H1 (cell line): ENCODE data around the gene EVI5. TPM values are rescaled to one million over a fixed set of nuclear protein-coding genes. Genes with fewer than 3 reads are reported as not detected.

Experiments
- CTCF ChIA-PET: fragments of 300-600 bp; sonication (Branson Sonifier 250); formaldehyde crosslinking; loops from one replicate; lab custom pipeline; 2021; ENCODE audit not compliant: partially characterized antibody; lab: Charles Lee
- POLR2A ChIA-PET: fragments of 300-600 bp; sonication (Branson Sonifier 250); formaldehyde crosslinking; loops from one replicate; lab custom pipeline; 2021; ENCODE audit warnings: inconsistent platforms; ENCODE audit not compliant: partially characterized antibody; lab: Charles Lee
- DNase-seq, 2 experiments: peaks; one replicate each; pipeline versions ENCODE4 v3.0.0 to v3.0.0-alpha.2; 2010 to 2022; ENCODE audit warnings: low spot score in 2 of 2, low read depth in 1 of 2, mixed read lengths in 1 of 2
- FAIRE-seq: peaks from 2 replicates; lab custom pipeline; 2011; peaks lifted over from hg19 to GRCh38; lab: Jason Lieb, UNC
- H2AFZ ChIP-seq: 2 replicates; pipeline ENCODE4 v1.8.1; 2012; ENCODE audit warnings: low read length, inconsistent platforms
- H2AK5ac ChIP-seq: 2 replicates; pipeline ENCODE4 v1.6.1; 2013; ENCODE audit warnings: low read depth, low read length
- H2BK120ac ChIP-seq: replicated peaks from 2 replicates; pipeline ENCODE3; 2013; ENCODE audit warnings: low read depth, low read length, inconsistent platforms
- H2BK12ac ChIP-seq: 2 replicates; pipeline ENCODE4 v1.6.1; 2013; ENCODE audit warnings: low read depth, low read length
- H2BK15ac ChIP-seq: 2 replicates; pipeline ENCODE4 v1.6.1; 2013; ENCODE audit warnings: low read length
- H2BK20ac ChIP-seq: 2 replicates; pipeline ENCODE4 v1.6.1; 2013; ENCODE audit warnings: low read length
- H2BK5ac ChIP-seq: 2 replicates; pipeline ENCODE4 v1.6.1; 2013; ENCODE audit warnings: low read depth, low read length
- H3K14ac ChIP-seq: 2 replicates; pipeline ENCODE4 v1.6.1; 2013; ENCODE audit warnings: inconsistent platforms; ENCODE audit not compliant: insufficient read length
- H3K18ac ChIP-seq: 2 replicates; pipeline ENCODE4 v1.6.1; 2013; ENCODE audit warnings: low read length; ENCODE audit errors: extremely low read depth
- H3K23ac ChIP-seq: 2 replicates; pipeline ENCODE4 v1.6.1; 2013; ENCODE audit warnings: inconsistent platforms; ENCODE audit not compliant: insufficient read length
- H3K23me2 ChIP-seq: 2 replicates; pipeline ENCODE4 v1.6.1; 2013; ENCODE audit warnings: low read depth, low read length
- H3K27ac ChIP-seq: 2 replicates; pipeline ENCODE4 v1.6.1; 2011; ENCODE audit warnings: low read depth, low read length, inconsistent platforms
- H3K27me3 ChIP-seq, 4 experiments: replicated peaks in 1 of 4; 1 replicate in 1 of 4; 2 replicates in 3 of 4; pipeline versions ENCODE4 v1.6.1 to v1.8.1; 2011 to 2013; ENCODE audit warnings: low read length in 3 of 4, mild to moderate bottlenecking in 3 of 4, inconsistent platforms in 2 of 4, mixed read lengths in 2 of 4, moderate library complexity in 1 of 4; ENCODE audit not compliant: control insufficient read depth in 3 of 4, insufficient read depth in 3 of 4; ENCODE audit errors: extremely low read depth in 1 of 4
- H3K36me3 ChIP-seq, 4 experiments: 2 replicates each; pipeline versions ENCODE4 v1.6.1 to v1.8.1; 2011 to 2013; ENCODE audit warnings: mild to moderate bottlenecking in 4 of 4, low read length in 3 of 4, moderate library complexity in 2 of 4, control low read depth in 1 of 4, inconsistent platforms in 1 of 4; ENCODE audit not compliant: insufficient read depth in 4 of 4, control insufficient read depth in 2 of 4
- H3K4ac ChIP-seq: replicated peaks from 2 replicates; pipeline ENCODE3; 2013; ENCODE audit warnings: low read length, low read depth, mixed read lengths, inconsistent platforms; ENCODE audit not compliant: insufficient read length
- H3K4me1 ChIP-seq, 4 experiments: replicated peaks in 1 of 4; 1 replicate in 1 of 4; 2 replicates in 3 of 4; pipeline versions ENCODE4 v1.6.1 to v1.8.1; 2011 to 2013; ENCODE audit warnings: low read length in 3 of 4, inconsistent platforms in 2 of 4, mixed read lengths in 1 of 4; ENCODE audit not compliant: insufficient read depth in 4 of 4, control insufficient read depth in 3 of 4
- H3K4me2 ChIP-seq, 2 experiments: 2 replicates each; pipeline versions ENCODE4 v1.6.1 to v1.8.1; 2011 to 2013; ENCODE audit warnings: low read depth in 2 of 2, low read length in 2 of 2, control low read depth in 1 of 2, inconsistent platforms in 1 of 2, mild to moderate bottlenecking in 1 of 2; ENCODE audit not compliant: insufficient read depth in 1 of 2
- H3K4me3 ChIP-seq, 4 experiments: fragments of 200-600, 300-600 bp in 1 of 4; sonication (generic), shearing (Covaris generic), sonication (Bioruptor Twin) in 1 of 4; 2 replicates each; pipeline versions ENCODE4 v1.5.1 to v1.8.1; 2011 to 2016; ENCODE audit warnings: low read length in 4 of 4, low read depth in 3 of 4, control low read depth in 2 of 4, inconsistent platforms in 2 of 4, mild to moderate bottlenecking in 2 of 4, mixed read lengths in 1 of 4, moderate library complexity in 1 of 4; ENCODE audit not compliant: insufficient read depth in 2 of 4; ENCODE audit errors: extremely low read depth in 1 of 4
- H3K56ac ChIP-seq: replicated peaks from 2 replicates; pipeline ENCODE3; 2013; ENCODE audit warnings: low read depth, mild to moderate bottlenecking, mixed read lengths, low read length, inconsistent platforms; ENCODE audit not compliant: insufficient read length
- H3K79me1 ChIP-seq: 2 replicates; pipeline ENCODE4 v1.6.1; 2013; ENCODE audit warnings: low read depth, low read length, control low read depth
- H3K79me2 ChIP-seq, 2 experiments: 2 replicates each; pipeline versions ENCODE4 v1.6.1 to v1.8.1; 2012 to 2013; ENCODE audit warnings: low read length in 2 of 2, mild to moderate bottlenecking in 2 of 2, inconsistent platforms in 1 of 2; ENCODE audit not compliant: insufficient read depth in 2 of 2, control insufficient read depth in 1 of 2
- H3K9ac ChIP-seq, 4 experiments: replicated peaks in 1 of 4; 1 replicate in 1 of 4; 2 replicates in 3 of 4; pipeline versions ENCODE4 v1.6.1 to v1.8.1; 2011 to 2013; ENCODE audit warnings: low read depth in 3 of 4, low read length in 3 of 4, control low read depth in 2 of 4, mild to moderate bottlenecking in 2 of 4, moderate library complexity in 2 of 4, inconsistent platforms in 1 of 4; ENCODE audit errors: extremely low read depth in 1 of 4
- H3K9me3 ChIP-seq, 2 experiments: 2 replicates each; pipeline versions ENCODE4 v1.6.1 to v1.8.1; 2012 to 2013; ENCODE audit warnings: mild to moderate bottlenecking in 2 of 2, moderate library complexity in 2 of 2, control low read depth in 1 of 2, inconsistent platforms in 1 of 2, low read depth in 1 of 2, low read length in 1 of 2, mixed read lengths in 1 of 2; ENCODE audit not compliant: insufficient read depth in 2 of 2
- H4K20me1 ChIP-seq, 2 experiments: replicated peaks in 1 of 2; 2 replicates each; pipeline versions ENCODE3 to v1.8.1; 2011 to 2013; ENCODE audit warnings: inconsistent platforms in 2 of 2, low read length in 2 of 2, mild to moderate bottlenecking in 1 of 2; ENCODE audit not compliant: insufficient read depth in 2 of 2, control insufficient read depth in 1 of 2
- H4K5ac ChIP-seq: 2 replicates; pipeline ENCODE4 v1.6.1; 2013; ENCODE audit warnings: low read length, low read depth, mixed read lengths, inconsistent platforms; ENCODE audit not compliant: insufficient read length
- H4K8ac ChIP-seq: 2 replicates; pipeline ENCODE4 v1.8.0; 2013; ENCODE audit warnings: mild to moderate bottlenecking, moderate library complexity, low read length, inconsistent platforms; ENCODE audit not compliant: insufficient read depth; ENCODE audit errors: extremely low read depth
- H4K91ac ChIP-seq: replicated peaks from 2 replicates; pipeline ENCODE3; 2013; ENCODE audit warnings: low read length, mixed read lengths, inconsistent platforms; ENCODE audit not compliant: insufficient read length
- ATF2 ChIP-seq: IDR thresholded peaks from 2 replicates; pipeline ENCODE4 v1.6.1; 2012; ENCODE audit warnings: low read length, inconsistent platforms
- BACH1 ChIP-seq: IDR thresholded peaks from 2 replicates; pipeline ENCODE4 v1.6.1; 2012; ENCODE audit warnings: low read length, improper control_type of control experiment
- BCL11A ChIP-seq, 2 experiments: IDR thresholded peaks; one replicate each; pipeline ENCODE4 v1.6.1; 2011; ENCODE audit warnings: low read depth in 2 of 2, low read length in 2 of 2, mild to moderate bottlenecking in 2 of 2
- CTBP2 ChIP-seq: IDR thresholded peaks from 2 replicates; pipeline ENCODE4 v1.7.0; 2011; ENCODE audit warnings: borderline replicate concordance, mild to moderate bottlenecking, moderate library complexity, mixed read lengths, low read length; ENCODE audit not compliant: insufficient read depth, insufficient read length
- HDAC6 ChIP-seq: IDR thresholded peaks from one replicate; pipeline ENCODE4 v1.7.1; 2012; ENCODE audit warnings: low read depth, mild to moderate bottlenecking, inconsistent platforms, low read length, moderate library complexity
- JUND ChIP-seq: IDR thresholded peaks from 2 replicates; pipeline ENCODE4 v1.6.1; 2011; ENCODE audit warnings: mild to moderate bottlenecking, improper control_type of control experiment, low read length
- MAFK ChIP-seq: IDR thresholded peaks from 2 replicates; pipeline ENCODE4 v1.6.1; 2012; ENCODE audit warnings: low read depth, mild to moderate bottlenecking, improper control_type of control experiment, low read length
- SP1 ChIP-seq: IDR thresholded peaks from 2 replicates; pipeline ENCODE4 v1.6.1; 2011; ENCODE audit warnings: low read depth, low read length
- TEAD4 ChIP-seq: IDR thresholded peaks from 2 replicates; pipeline ENCODE4 v1.6.1; 2012; ENCODE audit warnings: low read depth, low read length, inconsistent platforms, mixed read lengths
- WGBS, 2 experiments: shearing (Covaris generic) in 1 of 2; methylation state at CpG; one replicate each; pipeline versions ENCODE4 v1.1.6 to v1.1.7; 2013 to 2015; ENCODE audit warnings: low lambda C conversion rate in 2 of 2, mixed read lengths in 2 of 2, inconsistent platforms in 1 of 2, low coverage in 1 of 2, missing lambda C conversion rate in 1 of 2; ENCODE audit not compliant: insufficient replicate concordance in 2 of 2, insufficient coverage in 1 of 2, insufficient read length in 1 of 2; ENCODE audit errors: extremely low coverage in 1 of 2, missing lambda C conversion rate in 1 of 2; 5-methylcytosine and 5-hydroxymethylcytosine counted together
- polyA plus RNA-seq, 7 experiments: library from polyadenylated mRNA; depleted of rRNA in 3 of 7; stranded (reverse) in 5 of 7; unstranded in 2 of 7; fragments of >200 nt in 5 of 7; fragments of 200-250 nt in 2 of 7; gene quantifications; 1 replicate in 5 of 7; 2 replicates in 1 of 7; 4 replicates in 1 of 7; pipeline versions ENCODE4 v1.2.1 to v1.2.3, GENCODE V29; 2011 to 2013; ENCODE audit warnings: missing spikeins in 2 of 7, mixed read lengths in 2 of 7
- total RNA-seq: library from RNA; stranded (reverse); fragmentation: NEBNext Ultra II Directional; extraction: Animal tissue kit (Norgen Biotek cat#: 25700); gene quantifications from 2 replicates; pipeline ENCODE4 v1.2.1, GENCODE V29; 2021

EVI5 gene
- total and polyA plus RNA-seq, 2 of the 8 experiments (the other 6 are each of a cell fraction or from before 2014, with no cell fraction given) = 1.7 to 13.7 TPM

- no peaks in the 10 kb centered on the region for H4K20me1 ChIP-seq
- no peak overlapping the region for H3K27ac ChIP-seq
- peak overlapping the region; percentile 18; the same call in 1 of the 2 replicates for H2AFZ ChIP-seq
- H3K27me3 ChIP-seq = no peaks in the 10 kb centered on the region
- H3K23ac ChIP-seq = no peak overlapping the region
- H2AK5ac ChIP-seq = no peak overlapping the region
- DNase-seq = no peak
- no peak overlapping the region for H4K5ac ChIP-seq
- no peak overlapping the region for H4K91ac ChIP-seq
- TF ChIP-seq CTBP2 (no peak), TEAD4 (peak; percentile 70), ATF2 (no peak), SP1 (peak; percentile 51; the same call in 1 of the 2 replicates), MAFK (peak; percentile 79), BCL11A (IDR thresholded peaks at IDR 0.05; ENCODE audit: low read depth in 2 of 2, low read length in 2 of 2) (no peak), JUND (0 out of 2 replicates have a peak, but pooled peaks have one; percentile 50), HDAC6 (no peak), BACH1 (peak; percentile 76; the same call in 1 of the 2 replicates)
- no peak overlapping the region for H2BK20ac ChIP-seq
- POLR2A ChIA-PET = interaction anchor here (0.8 to 2.1 kb wide), 4 partner anchors 8 to 42 kb away, joined by 3 to 6 read pairs (median 4); partner anchors contain the start of gene RPL5
- no peaks in the 10 kb centered on the region for H3K79me2 ChIP-seq
- no peaks in the 10 kb centered on the region for H3K9me3 ChIP-seq
- peak; percentile 36 for FAIRE-seq
- H2BK12ac ChIP-seq = no peak overlapping the region
- CTCF ChIA-PET = interaction anchor here (2.2 kb wide), 1 partner anchor 27 kb away, joined by 10 read pairs; no protein-coding TSS in a partner anchor
- no peak overlapping the region for H3K4ac ChIP-seq
- H3K4me1 ChIP-seq = peaks cover 0 to 9% (median 2%) of the 10 kb centered on the region in 4 experiments; a peak in 3 of 7 replicates
- no peak overlapping the region for H2BK120ac ChIP-seq
- no peak overlapping the region for H3K9ac ChIP-seq
- WGBS, 2 experiments = 69% methylated on average over 3 of the region's 3 CpGs; no CpG with 5 or more reads in 1 of the 2 experiments
- no peaks in the 10 kb centered on the region for H3K36me3 ChIP-seq
- H4K8ac ChIP-seq = no peak overlapping the region
- H3K4me2 ChIP-seq = peak overlapping the region; percentile 46 to 55; a peak in 2 of 4 replicates
- H2BK5ac ChIP-seq = no peak overlapping the region
- no peak overlapping the region for H2BK15ac ChIP-seq
- H3K18ac ChIP-seq = no peak overlapping the region
- H3K56ac ChIP-seq = no peak overlapping the region
- peak overlapping the region in 1 of 4 experiments; percentile 40; a peak in 1 of 8 replicates for H3K4me3 ChIP-seq
- peaks cover 2% of the 10 kb centered on the region for H3K23me2 ChIP-seq
- H3K14ac ChIP-seq = no peak overlapping the region
- H3K79me1 ChIP-seq = no peaks in the 10 kb centered on the region
Measured at GRCh38 chr1:92792340-92792782, 7.5 kb upstream of the EVI5 start.
